Measurements from ENCODE around the gene EIF4E2.
"Not testable (repeated sequence)": the region's sequence is repeated elsewhere in the genome, so short reads cannot be mapped to it uniquely, and the experiment has no call there.

The EIF4E2 gene

DNA sequence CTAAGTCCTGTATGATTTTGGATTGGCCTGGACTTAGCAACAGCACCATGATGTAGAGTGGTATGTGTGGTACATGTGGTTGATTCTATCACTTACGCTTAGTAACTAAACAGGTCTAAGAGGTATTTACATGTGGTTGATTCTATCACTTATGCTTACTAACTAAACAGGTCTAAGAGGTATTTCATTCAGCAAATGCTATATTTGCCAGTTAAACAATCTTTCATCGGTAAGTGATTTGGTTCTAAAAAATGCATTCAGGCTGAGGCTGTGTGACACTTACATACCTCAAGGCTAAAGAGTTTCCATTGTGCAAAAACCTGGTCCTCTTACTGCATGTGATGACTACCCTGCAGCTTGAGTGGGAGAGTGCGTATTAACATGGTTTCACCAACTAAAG, 13.1 kb downstream of the EIF4E2 start:
- Histone ChIP-seq H3K36me3 (ENCODE audit: insufficient read depth, low read length) (peaks cover 89% of the 10 kb centered on the region), H2AFZ (ENCODE audit: low read length) (no peak overlapping the region), H3K79me2 (ENCODE audit: insufficient read depth, low read length) (no peaks in the 10 kb centered on the region), H3K4me3 (ENCODE audit: low read depth, low read length, poor library complexity, severe bottlenecking) (no peak overlapping the region), H3K9me2 (ENCODE audit: low read depth, low read length) (no peaks in the 10 kb centered on the region), H3F3A (ENCODE audit: insufficient read depth, low read length) (no peaks in the 10 kb centered on the region), H3K4me1 (ENCODE audit: insufficient read depth, low read length, severe bottlenecking) (no peaks in the 10 kb centered on the region), H3K9me3 (ENCODE audit: low read length) (no peaks in the 10 kb centered on the region), H3K27me3 (ENCODE audit: insufficient read depth, low read length) (no peaks in the 10 kb centered on the region), H3K27ac (ENCODE audit: low read depth, low read length, poor library complexity, severe bottlenecking) (no peak overlapping the region), H4K20me1 (ENCODE audit: insufficient read depth, low read length) (no peaks in the 10 kb centered on the region), H3K4me2 (ENCODE audit: low read length) (no peak overlapping the region), H3K9ac (ENCODE audit: low read length) (no peak overlapping the region)
- TF ChIP-seq EZH2 (IDR thresholded peaks at IDR 0.05; ENCODE audit: borderline replicate concordance, low read length), result no peak
- TF ChIP-seq, protein P1, sequence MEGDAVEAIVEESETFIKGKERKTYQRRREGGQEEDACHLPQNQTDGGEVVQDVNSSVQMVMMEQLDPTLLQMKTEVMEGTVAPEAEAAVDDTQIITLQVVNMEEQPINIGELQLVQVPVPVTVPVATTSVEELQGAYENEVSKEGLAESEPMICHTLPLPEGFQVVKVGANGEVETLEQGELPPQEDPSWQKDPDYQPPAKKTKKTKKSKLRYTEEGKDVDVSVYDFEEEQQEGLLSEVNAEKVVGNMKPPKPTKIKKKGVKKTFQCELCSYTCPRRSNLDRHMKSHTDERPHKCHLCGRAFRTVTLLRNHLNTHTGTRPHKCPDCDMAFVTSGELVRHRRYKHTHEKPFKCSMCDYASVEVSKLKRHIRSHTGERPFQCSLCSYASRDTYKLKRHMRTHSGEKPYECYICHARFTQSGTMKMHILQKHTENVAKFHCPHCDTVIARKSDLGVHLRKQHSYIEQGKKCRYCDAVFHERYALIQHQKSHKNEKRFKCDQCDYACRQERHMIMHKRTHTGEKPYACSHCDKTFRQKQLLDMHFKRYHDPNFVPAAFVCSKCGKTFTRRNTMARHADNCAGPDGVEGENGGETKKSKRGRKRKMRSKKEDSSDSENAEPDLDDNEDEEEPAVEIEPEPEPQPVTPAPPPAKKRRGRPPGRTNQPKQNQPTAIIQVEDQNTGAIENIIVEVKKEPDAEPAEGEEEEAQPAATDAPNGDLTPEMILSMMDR (IDR thresholded peaks at IDR 0.05; ENCODE audit: low read length), result no peak

DNA sequence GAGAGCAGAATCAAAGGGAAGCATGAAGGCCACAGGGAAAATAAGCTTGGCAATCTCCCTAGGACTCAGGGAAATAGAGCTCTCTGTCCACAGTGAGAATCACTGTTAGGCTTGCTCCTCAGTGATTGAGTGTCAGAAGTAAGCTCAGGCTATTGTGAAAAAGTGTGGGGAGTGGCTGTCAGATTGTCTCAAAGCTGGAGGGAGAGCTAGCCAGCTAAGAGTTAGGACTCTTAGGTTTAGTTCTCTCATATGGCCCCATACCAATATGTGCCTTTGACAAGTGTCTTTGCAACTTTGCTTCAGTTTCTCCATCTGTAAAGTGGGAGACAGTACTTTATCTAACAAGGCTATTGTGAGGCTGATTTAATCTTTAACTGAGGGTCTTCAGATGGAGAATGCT, 17.2 kb downstream of the EIF4E2 start:
- Histone ChIP-seq H3K9me2 (ENCODE audit: low read depth, low read length) (no peaks in the 10 kb centered on the region), H3K9ac (ENCODE audit: low read length) (no peak overlapping the region), H3K4me1 (ENCODE audit: insufficient read depth, low read length, severe bottlenecking) (no peaks in the 10 kb centered on the region), H3K9me3 (ENCODE audit: low read length) (no peaks in the 10 kb centered on the region), H2AFZ (ENCODE audit: low read length) (no peak overlapping the region), H3K27ac (ENCODE audit: low read depth, low read length, poor library complexity, severe bottlenecking) (no peak overlapping the region), H3K4me2 (ENCODE audit: low read length) (no peak overlapping the region), H3F3A (ENCODE audit: insufficient read depth, low read length) (no peaks in the 10 kb centered on the region), H3K27me3 (ENCODE audit: insufficient read depth, low read length) (no peaks in the 10 kb centered on the region), H4K20me1 (ENCODE audit: insufficient read depth, low read length) (no peaks in the 10 kb centered on the region), H3K4me3 (ENCODE audit: low read depth, low read length, poor library complexity, severe bottlenecking) (no peak overlapping the region), H3K79me2 (ENCODE audit: insufficient read depth, low read length) (no peaks in the 10 kb centered on the region), H3K36me3 (ENCODE audit: insufficient read depth, low read length) (peaks cover 88% of the 10 kb centered on the region)
- TF ChIP-seq EZH2 (IDR thresholded peaks at IDR 0.05; ENCODE audit: borderline replicate concordance, low read length), result no peak

DNA sequence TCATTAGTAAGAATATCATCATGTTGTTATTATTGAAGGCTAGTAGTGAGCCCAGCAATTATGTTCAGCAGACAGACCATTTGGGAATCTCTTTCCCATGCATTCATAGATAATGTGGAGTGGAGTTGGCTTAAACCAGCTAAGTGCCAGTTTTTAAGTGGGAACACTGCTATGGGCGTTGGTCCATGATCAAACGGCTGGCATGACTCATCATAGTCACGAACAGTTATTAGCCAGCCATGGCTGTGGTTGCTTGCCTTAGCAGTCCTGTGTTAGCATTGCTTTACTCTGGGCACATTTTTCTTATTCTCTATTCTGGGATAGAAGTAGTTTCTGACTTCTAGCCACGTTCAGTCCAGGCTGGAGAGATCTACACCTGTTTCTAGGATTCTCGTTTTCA, 17.7 kb downstream of the EIF4E2 start:
- no peak overlapping the region for H3K9ac ChIP-seq (ENCODE audit: low read length)
- no peaks in the 10 kb centered on the region for H3K4me1 ChIP-seq (ENCODE audit: insufficient read depth, low read length, severe bottlenecking)
- no peak overlapping the region for H3K27ac ChIP-seq (ENCODE audit: low read depth, low read length, poor library complexity, severe bottlenecking)
- H3K36me3 ChIP-seq (ENCODE audit: insufficient read depth, low read length), result peaks cover 88% of the 10 kb centered on the region
- H2AFZ ChIP-seq (ENCODE audit: low read length), result no peak overlapping the region
- H3F3A ChIP-seq (ENCODE audit: insufficient read depth, low read length), result no peaks in the 10 kb centered on the region
- no peak for TF ChIP-seq EZH2 (IDR thresholded peaks at IDR 0.05; ENCODE audit: borderline replicate concordance, low read length)
- TF ChIP-seq, protein P1 (IDR thresholded peaks at IDR 0.05; ENCODE audit: low read length), result no peak
- H3K9me2 ChIP-seq (ENCODE audit: low read depth, low read length), result no peaks in the 10 kb centered on the region
- no peak overlapping the region for H3K4me3 ChIP-seq (ENCODE audit: low read depth, low read length, poor library complexity, severe bottlenecking)
- H3K4me2 ChIP-seq (ENCODE audit: low read length), result no peak overlapping the region
- no peaks in the 10 kb centered on the region for H3K27me3 ChIP-seq (ENCODE audit: insufficient read depth, low read length)
- H3K79me2 ChIP-seq (ENCODE audit: insufficient read depth, low read length), result no peaks in the 10 kb centered on the region
- H4K20me1 ChIP-seq (ENCODE audit: insufficient read depth, low read length), result no peaks in the 10 kb centered on the region
- no peaks in the 10 kb centered on the region for H3K9me3 ChIP-seq (ENCODE audit: low read length)

DNA sequence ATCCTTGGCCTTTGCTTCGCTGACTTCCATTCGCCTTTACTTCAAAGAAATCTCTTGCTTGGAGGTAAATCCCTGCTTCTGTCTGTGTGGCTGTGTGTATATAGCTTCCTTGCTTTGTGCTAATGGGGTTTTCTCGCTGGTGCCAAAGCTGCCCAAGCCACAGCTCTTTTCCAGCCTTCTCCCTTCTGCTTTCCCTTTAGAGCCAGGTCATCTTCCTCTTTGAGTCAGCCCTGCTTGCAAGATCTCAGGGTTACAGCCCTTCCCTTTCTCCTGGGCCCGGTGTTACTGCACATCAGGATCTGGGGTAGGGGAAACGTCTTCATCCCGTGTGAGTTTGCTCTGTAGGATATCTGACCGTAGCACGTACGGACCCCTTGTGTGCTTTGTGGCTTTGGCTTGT, 19.1 kb downstream of the EIF4E2 start:
- Histone ChIP-seq H3K9me3 (ENCODE audit: low read length) (no peaks in the 10 kb centered on the region), H3K4me2 (ENCODE audit: low read length) (no peak overlapping the region), H3K9me2 (ENCODE audit: low read depth, low read length) (no peaks in the 10 kb centered on the region), H3K9ac (ENCODE audit: low read length) (no peak overlapping the region), H3K4me3 (ENCODE audit: low read depth, low read length, poor library complexity, severe bottlenecking) (no peak overlapping the region), H3K27ac (ENCODE audit: low read depth, low read length, poor library complexity, severe bottlenecking) (no peak overlapping the region), H3F3A (ENCODE audit: insufficient read depth, low read length) (no peaks in the 10 kb centered on the region), H3K79me2 (ENCODE audit: insufficient read depth, low read length) (no peaks in the 10 kb centered on the region), H4K20me1 (ENCODE audit: insufficient read depth, low read length) (no peaks in the 10 kb centered on the region), H3K27me3 (ENCODE audit: insufficient read depth, low read length) (no peaks in the 10 kb centered on the region), H3K36me3 (ENCODE audit: insufficient read depth, low read length) (peaks cover 87% of the 10 kb centered on the region), H3K4me1 (ENCODE audit: insufficient read depth, low read length, severe bottlenecking) (no peaks in the 10 kb centered on the region), H2AFZ (ENCODE audit: low read length) (no peak overlapping the region)
- TF ChIP-seq, protein P1 (IDR thresholded peaks at IDR 0.05; ENCODE audit: low read length), result no peak
- TF ChIP-seq EZH2 (IDR thresholded peaks at IDR 0.05; ENCODE audit: borderline replicate concordance, low read length), result no peak

DNA sequence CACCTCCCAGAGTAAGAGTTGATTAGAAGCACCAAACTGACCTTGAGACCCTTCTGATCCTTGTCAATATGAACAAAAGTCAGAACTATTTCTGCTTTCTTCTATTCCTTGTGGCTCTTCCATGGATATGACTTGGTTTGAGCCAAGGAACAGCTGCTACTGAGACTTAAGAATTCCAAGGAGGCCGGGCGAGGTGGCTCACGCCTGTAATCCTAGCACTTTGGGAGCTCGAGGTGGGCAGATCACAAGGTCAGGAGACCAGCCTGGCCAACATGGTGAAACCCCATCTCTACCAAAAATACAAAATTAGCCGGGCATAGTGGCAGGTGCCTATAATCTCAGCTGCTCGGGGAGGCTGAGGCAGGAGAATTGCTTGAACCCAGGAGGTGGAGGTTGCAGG, 20.0 kb downstream of the EIF4E2 start:
- H4K20me1 ChIP-seq (ENCODE audit: insufficient read depth, low read length); H3K9me3 ChIP-seq (ENCODE audit: low read length); H3K9me2 ChIP-seq (ENCODE audit: low read depth, low read length); H3K27me3 ChIP-seq (ENCODE audit: insufficient read depth, low read length); H3K4me3 ChIP-seq (ENCODE audit: low read depth, low read length, poor library complexity, severe bottlenecking); H3K9ac ChIP-seq (ENCODE audit: low read length); H3K79me2 ChIP-seq (ENCODE audit: insufficient read depth, low read length); H3K4me2 ChIP-seq (ENCODE audit: low read length); H3K4me1 ChIP-seq (ENCODE audit: insufficient read depth, low read length, severe bottlenecking); H2AFZ ChIP-seq (ENCODE audit: low read length); H3F3A ChIP-seq (ENCODE audit: insufficient read depth, low read length); H3K27ac ChIP-seq (ENCODE audit: low read depth, low read length, poor library complexity, severe bottlenecking): not testable (repeated sequence)
- peaks cover 81% of the 10 kb centered on the region for H3K36me3 ChIP-seq (ENCODE audit: insufficient read depth, low read length)

Measured in OCI-LY1 (cell line).